GM21528 (cell line): ENCODE data around the gene CACNA1G.

Experiments used
- ATAC-seq: cut with Tn5 transposase; IDR thresholded peaks from one replicate; pipeline ENCODE4 v1.9.1; 2021; ENCODE audit warnings: mild to moderate bottlenecking, moderate library complexity; ENCODE audit not compliant: unreplicated experiment, low FRiP score

CACNA1G gene

DNA sequence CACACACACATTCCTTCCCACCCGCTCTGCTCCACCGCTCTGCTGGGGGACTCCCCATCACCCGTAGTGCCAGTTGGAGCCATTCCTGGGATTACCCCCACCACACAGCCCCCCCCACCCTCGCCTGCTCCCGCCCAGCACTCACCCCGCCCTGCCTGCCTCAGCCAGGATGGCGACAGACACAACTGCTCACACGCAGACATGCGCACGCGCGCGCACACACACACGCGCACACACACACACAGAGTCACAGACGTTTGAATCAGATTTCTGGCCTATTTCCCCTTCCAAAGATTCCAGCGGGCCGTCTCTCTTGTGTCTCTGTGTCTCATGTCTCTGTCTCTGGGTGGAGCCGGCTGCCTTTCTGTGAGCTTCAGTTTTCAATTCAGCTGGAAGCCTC, 4.4 kb downstream of the CACNA1G start:
- ATAC-seq: no peak

DNA sequence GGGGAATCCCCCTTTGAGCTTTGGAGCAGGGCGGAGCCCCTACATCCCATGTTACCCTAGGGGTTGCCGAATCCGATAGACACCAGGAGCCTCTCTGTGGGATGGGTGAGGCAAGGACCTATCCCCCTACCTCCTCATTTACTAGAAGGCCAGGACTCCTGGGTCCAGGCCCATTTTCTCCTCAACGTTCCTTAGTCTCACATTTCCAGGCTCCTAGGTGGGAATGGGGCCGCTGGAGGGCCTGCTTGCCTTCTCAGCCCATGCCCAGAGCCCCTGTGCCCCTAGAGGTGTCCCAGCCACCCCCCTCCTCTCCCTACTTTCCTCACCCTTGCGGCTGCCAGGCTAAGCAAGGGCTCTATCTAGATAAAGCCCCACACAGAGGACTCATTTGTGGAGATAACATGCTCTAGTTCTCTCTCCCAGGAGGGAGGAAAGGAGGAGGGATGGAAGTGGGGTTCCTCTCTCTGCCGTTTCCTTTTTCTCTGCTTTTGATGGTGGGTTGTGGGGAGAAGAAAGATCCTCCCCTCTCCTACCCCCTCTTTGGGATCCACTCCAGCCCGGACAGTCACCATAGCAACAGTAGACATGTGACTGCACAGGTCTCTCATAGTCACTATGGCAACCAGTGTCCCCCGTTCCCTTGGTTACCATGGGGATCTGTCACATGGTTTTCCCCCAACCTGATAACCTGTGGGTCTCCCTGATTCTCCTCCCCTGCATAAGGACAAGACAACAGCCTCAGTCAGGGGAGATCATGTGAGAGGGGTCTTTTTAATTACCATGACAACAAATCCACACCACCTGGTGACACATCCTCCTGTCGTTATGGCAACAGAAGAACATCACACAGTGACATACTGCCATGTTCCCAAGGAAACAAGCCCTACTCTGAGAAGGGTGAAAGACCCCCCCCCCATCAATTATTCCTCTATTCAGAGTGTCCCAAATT, 5.2 kb downstream of the CACNA1G start:
- ATAC-seq: no peak

DNA sequence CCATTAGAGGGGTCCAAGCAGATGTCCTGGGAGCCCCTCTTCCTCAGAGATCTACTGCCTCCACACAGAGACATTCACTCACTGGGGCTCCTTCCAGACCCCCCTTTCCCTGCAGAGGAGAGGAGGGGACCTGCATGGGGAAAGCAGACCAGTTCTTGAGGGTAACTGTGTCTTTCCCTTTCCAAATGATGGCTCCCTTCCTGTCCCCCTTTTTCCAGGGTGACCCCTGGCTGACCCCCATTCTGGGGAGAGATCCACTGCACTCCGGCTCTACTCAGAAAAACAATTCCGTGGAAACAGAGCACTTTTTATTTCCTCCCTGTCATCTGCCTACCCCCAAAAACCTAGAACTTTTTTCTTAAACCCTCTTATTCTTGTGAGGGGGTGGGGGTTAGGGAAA, 6.4 kb downstream of the CACNA1G start:
- ATAC-seq: no peak

DNA sequence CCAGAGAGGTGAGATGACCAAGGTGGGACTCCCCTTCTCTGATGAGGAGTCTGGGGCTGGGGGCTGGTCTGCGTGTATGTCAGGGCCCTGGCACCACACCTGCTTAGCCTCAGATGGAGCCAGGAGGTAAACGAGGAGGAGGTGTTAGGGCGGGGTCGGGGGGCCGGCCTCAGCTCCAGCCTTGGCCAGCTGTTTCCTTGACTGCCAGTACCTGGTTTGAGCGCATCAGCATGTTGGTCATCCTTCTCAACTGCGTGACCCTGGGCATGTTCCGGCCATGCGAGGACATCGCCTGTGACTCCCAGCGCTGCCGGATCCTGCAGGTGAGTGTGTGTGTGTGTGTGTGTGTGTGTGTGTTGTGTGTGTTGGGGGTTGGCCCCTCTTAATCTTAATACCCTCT, 8.1 kb downstream of the CACNA1G start:
- no peak for ATAC-seq

DNA sequence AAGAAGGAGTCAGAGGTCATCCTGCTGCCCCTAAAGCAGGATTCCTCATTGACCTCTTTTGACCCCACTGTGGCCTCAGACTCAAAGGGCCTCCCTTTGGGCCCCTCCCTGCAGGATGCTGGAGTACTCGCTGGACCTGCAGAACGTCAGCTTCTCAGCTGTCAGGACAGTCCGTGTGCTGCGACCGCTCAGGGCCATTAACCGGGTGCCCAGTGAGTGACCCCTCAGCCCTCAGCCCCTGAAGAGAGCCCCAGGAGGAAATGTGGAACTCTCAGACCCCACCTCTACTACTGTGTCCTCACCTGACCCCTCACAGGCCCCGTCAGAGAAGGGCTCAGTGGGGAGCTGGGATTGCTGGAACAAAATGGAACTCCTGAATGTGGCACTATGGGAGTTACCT, 9.1 kb downstream of the CACNA1G start:
- ATAC-seq: no peak

DNA sequence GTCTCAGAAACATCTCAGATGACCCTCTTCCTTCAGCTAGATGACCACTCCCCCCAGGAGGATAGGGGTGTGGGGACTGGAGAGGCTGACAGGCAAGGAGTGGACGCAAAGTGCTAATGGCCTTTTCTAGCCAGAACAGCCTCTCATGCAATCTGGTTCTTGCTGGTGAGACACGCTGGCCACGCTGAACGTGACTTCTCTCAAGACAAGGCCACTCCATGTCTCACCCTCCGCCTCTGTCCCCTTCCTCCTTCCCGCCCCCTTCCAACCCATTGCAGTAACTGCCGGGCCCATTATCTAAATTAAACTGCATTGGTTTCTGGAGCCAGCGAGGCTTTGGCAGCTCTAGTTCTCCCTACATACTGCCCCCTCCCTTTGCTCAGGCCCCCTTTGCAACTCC, 9.5 kb downstream of the CACNA1G start:
- ATAC-seq: no peak

DNA sequence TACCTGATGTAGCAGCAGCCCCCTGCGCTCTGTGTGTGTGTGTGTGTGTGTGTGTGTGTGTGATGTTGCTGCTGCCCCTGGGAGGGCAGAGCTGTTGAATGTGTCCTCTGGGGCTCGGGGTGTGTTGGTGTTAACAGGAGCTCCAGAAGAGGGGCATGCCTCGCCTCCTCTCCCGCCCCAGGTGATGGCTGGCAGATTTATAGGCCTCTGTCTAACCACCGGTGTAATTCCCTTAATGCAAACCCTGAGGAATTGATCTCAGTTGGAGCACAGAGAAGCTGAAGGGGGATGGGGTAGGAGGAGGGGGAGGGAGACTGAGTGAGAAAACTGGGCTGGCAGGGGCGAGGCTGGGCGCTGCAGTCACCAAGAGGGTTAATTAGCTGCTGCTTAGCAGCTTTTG, 10.0 kb downstream of the CACNA1G start:
- ATAC-seq: no peak

DNA sequence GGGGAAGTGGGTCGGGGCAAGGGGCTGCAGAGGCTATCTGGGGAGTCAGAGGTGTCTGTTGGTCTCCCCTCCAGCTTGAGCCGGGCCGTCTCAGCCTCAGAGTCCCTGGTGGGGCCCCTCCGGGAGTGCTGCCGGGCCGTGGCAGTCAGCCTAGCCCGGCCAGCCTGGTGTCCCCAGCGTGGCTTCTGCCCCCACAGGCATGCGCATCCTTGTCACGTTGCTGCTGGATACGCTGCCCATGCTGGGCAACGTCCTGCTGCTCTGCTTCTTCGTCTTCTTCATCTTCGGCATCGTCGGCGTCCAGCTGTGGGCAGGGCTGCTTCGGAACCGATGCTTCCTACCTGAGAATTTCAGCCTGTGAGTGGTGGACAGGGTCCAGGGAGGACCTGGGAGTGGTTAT, 11.2 kb downstream of the CACNA1G start:
- ATAC-seq: no peak

DNA sequence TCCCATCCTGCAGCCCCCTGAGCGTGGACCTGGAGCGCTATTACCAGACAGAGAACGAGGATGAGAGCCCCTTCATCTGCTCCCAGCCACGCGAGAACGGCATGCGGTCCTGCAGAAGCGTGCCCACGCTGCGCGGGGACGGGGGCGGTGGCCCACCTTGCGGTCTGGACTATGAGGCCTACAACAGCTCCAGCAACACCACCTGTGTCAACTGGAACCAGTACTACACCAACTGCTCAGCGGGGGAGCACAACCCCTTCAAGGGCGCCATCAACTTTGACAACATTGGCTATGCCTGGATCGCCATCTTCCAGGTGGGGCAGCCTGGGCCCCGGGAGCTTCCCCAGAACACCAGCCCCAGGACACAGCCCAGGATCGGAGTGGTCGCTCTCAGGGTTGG, 12.0 kb downstream of the CACNA1G start:
- ATAC-seq: no peak

DNA sequence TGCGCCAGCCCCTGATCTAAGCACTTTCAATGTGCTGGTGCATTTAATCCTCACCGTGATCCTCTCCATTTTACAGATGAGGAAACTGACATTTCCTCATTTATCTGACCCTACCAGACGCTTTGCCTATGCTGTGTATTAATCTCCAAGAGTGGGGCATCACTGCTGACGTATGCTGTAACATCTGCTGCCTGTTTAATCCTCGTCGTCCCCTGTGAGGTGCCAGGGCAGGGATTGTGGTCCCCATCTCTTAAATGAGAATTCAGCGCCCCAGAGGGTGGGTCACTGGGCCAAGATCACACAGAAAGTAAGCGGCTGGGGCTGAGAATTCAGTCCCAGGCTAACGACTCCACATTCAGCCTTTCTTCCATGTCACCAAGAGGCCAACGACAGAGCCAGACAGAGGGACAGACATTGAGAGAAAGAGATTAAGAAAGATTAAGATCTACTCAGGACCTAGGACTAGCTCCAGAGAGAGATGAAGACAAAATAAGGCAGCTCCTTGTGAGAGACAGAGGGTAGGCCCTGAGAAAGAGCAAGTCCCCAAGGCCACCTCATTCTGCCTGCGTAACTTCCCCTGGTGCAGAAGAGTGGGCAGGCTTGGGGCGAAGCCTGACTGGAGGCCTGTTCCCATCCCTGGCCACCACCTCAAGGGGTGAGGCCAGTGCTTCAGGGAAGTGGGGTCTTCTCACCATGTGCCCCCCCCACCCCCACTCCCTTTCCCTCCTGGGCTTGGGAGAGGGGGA, 13.5 kb downstream of the CACNA1G start:
- ATAC-seq: no peak

DNA sequence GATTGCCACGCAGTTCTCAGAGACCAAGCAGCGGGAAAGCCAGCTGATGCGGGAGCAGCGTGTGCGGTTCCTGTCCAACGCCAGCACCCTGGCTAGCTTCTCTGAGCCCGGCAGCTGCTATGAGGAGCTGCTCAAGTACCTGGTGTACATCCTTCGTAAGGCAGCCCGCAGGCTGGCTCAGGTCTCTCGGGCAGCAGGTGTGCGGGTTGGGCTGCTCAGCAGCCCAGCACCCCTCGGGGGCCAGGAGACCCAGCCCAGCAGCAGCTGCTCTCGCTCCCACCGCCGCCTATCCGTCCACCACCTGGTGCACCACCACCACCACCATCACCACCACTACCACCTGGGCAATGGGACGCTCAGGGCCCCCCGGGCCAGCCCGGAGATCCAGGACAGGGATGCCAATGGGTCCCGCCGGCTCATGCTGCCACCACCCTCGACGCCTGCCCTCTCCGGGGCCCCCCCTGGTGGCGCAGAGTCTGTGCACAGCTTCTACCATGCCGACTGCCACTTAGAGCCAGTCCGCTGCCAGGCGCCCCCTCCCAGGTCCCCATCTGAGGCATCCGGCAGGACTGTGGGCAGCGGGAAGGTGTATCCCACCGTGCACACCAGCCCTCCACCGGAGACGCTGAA, 15.2 kb downstream of the CACNA1G start:
- ATAC-seq: no peak

DNA sequence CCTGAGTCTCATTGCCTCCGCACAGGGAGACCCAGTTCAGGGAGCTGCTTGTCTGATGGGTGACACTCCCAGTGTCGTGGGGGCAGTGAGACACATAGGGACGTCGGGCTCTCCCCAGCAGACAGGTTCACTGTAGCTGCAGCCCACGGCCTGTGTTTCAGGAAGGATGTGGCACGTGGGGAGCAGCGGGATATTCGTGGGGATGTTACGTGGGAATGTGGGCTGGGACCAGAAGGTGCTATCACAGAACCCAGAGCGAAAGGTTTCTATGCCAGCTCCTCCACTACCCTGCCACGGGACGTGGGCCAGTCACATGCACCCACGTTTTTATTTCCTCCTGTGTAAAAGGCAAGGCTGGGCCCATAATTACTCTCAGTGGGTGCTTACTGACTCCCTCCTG, 16.3 kb downstream of the CACNA1G start:
- no peak for ATAC-seq

DNA sequence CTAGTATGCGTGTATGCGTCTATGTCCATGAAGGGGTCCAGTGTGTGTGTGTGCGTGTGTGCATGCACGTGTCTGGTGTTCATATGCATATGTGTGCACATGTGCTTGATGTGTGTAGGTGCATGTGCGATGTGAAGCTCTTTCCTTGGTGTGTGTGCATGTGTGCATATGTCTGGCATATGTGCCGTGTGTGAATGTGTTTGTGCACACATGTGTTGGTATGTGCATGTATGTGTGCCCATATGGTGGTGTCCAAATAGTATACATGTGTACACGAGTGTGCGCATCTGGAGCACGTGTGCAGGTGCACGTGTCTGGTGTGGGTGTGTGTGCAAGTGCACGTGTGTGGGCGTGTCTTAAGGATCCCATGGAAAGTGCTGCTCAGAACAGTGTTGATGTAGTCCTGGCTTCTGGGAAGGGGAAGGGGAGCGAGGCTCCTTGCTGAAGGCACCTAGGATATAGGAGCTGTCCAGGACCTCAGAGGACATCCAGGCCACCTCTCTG, 17.0 kb downstream of the CACNA1G start:
- ATAC-seq: no peak

DNA sequence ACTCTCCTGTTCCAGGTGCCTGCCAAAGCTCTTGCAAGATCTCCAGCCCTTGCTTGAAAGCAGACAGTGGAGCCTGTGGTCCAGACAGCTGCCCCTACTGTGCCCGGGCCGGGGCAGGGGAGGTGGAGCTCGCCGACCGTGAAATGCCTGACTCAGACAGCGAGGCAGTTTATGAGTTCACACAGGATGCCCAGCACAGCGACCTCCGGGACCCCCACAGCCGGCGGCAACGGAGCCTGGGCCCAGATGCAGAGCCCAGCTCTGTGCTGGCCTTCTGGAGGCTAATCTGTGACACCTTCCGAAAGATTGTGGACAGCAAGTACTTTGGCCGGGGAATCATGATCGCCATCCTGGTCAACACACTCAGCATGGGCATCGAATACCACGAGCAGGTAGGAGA, 17.7 kb downstream of the CACNA1G start:
- no peak for ATAC-seq

DNA sequence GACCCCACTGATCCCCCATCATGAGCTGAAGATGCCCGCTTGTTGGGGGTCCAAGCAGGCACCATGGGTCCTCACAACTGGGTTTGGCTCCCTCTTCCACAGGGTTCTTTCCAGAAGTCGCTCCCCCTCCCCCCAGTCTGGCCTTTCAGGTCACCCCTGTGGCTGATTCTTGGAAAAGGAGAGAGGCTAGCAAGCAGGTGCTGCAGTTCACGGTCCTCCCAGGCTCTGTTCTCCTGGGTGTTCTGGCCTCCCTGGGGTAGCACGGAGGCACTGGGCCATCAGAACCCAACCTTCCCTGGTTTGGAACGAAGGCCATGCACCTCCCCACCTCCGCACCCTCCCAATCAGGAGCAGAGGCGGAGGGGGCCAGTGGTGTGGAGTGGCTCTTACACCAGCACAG, 18.9 kb downstream of the CACNA1G start:
- ATAC-seq: no peak

DNA sequence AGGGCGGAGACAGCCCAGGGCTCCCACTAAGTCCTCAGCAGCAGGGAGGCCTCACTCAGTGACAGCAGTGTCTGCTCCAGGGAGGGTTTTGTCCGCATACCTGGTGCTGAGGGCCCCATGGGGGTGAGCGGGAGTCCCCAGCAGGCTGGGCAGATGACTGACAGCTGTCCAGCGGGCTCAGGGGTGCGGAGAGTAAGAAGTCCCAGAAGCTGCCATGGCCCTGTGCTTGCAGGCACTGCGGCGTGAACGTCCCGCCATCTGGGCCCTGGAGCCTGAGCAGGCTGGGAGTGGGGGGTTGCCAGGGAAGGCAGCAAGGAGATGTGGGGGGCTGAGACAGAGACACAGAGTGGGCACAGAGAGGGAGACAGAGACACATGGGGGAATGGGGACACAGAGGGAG, 20.1 kb downstream of the CACNA1G start:
- no peak for ATAC-seq

DNA sequence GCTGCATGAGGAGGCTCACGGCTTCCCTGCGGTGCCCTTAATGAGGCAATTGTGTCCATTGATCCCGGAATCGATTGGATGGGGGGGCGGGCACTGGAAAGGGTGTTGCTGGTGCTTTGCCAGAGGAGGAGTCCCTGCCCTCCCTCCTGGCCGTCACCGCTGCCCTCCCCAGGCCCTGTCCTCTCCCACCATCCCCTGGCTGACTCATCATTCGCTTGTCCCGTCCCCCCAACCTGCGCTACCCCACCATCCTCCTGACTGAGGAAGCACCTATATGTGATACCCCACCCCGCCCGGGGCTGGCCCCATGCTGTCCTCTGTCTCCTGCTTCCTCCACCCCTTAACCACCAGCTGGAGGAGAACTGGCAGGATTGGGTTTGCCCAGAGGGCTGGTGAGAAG, 20.8 kb downstream of the CACNA1G start:
- no peak for ATAC-seq

DNA sequence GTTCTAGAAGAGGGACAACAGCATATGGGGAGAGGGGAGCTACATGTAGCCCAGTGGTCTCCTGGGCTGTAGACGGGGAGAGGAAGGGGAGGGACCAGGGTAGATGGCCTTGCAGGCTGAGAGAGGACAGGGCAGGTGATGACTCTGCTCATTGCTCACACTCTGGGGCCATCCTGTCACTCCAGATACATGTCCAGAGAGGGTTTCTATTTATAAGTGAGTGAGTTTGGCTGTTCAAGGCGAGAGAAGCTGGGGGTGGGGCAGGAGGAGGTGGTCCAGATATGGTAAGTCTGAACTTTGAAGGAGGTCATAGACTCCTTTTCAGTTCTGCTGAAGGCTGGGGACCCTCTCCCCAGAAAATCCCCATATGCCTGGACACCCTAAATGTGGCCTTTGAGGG, 22.2 kb downstream of the CACNA1G start:
- no peak for ATAC-seq

DNA sequence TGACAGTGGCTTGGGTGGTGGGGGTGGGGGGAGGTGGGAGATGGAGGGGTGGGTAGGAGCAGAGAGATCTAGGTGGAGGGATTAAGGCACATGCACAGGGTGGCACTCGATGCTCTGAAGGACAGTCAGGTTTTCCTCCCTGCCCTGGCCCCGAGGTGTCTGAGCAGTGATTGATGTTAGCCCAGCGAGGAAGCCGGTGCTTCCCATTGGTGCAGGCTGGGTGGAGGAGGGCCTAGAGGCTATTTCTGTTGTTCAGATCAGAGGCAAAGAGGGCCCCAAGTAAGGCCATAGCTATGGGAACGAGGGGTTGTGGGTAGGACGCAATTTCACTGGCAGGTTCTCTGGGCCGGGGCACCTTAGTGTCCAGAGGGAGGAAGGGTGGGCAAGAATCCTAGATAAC, 23.1 kb downstream of the CACNA1G start:
- ATAC-seq: no peak

DNA sequence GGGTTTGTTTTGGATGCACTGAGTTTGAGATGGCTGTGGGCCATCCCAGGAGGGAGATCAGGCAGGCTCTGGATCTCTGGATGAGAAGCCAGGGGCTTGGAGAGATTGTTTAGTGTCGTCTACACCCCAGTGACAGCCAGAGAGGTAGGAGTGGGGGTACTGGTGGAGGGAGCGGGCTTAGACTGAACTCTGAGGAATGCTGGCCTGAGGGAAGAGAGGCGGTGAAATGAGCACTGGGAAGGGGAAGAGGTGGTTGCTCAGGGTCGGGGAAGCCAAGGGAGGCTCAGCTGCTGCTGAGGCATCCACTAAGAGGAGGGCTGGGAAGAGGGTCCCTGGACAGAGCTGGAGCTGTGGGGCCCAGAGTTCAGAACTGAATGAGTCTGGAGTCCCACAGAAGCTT, 23.6 kb downstream of the CACNA1G start:
- ATAC-seq: no peak

DNA sequence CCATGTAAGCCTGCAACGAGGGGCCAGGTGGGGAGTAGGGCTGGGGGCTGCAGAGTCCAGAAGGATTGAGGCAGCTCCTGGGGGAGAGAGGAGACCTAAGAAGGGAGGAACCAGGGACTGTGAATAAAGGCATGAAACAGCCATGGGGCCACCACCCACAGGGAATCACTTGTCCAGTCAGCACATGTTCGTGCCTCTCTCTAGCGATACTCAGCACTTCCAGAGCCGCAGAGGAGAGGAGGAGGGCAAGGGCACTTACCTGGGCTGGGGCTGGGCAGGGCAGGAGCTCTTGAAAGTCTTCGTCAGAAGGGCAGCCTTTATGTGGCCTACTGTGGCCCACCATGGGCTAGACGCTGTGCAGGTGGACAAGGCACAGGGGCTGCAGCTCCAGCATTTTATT, 24.2 kb downstream of the CACNA1G start:
- no peak for ATAC-seq
